GM12873 (cell line): Measurements from ENCODE around the gene PLXNC1.

Experiments used
- CTCF ChIP-seq: IDR thresholded peaks from 2 replicates; pipeline ENCODE4 v1.5.1; 2012; ENCODE audit warnings: low read depth, mild to moderate bottlenecking, moderate library complexity, low read length, control low read depth; ENCODE audit not compliant: insufficient read depth; ENCODE audit errors: missing control alignments

The PLXNC1 gene

GRCh38 chr12:94228488-94228907 is 80.1 kb downstream of the PLXNC1 start:
- no peak for TF ChIP-seq CTCF

GRCh38 chr12:94229902-94230301 is 81.5 kb downstream of the PLXNC1 start:
- no peak for TF ChIP-seq CTCF

- no peak for TF ChIP-seq CTCF
These were observed 82.1 kb downstream of the PLXNC1 start for GRCh38 chr12:94230357-94230905.

GRCh38 chr12:94231709-94232108 is 83.3 kb downstream of the PLXNC1 start:
- TF ChIP-seq CTCF: no peak

- no peak for TF ChIP-seq CTCF
These were observed 87.5 kb downstream of the PLXNC1 start for GRCh38 chr12:94235848-94236247.

GRCh38 chr12:94239332-94239993 is 91.1 kb downstream of the PLXNC1 start:
- TF ChIP-seq CTCF: no peak

- no peak for TF ChIP-seq CTCF
These were observed 91.8 kb downstream of the PLXNC1 start for GRCh38 chr12:94240171-94240570.
